IMR-90 (cell line): ENCODE measurements around the gene ACSS2. TPM values are rescaled to one million over a fixed set of nuclear protein-coding genes. Genes with fewer than 3 reads are reported as not detected.

Experiments
- ATAC-seq: fragments of 200-7000 bp; cut with Tn5 transposase; 2 replicates; pipeline ENCODE4 v1.9.1; 2020; ENCODE audit warnings: low read depth, mild to moderate bottlenecking, moderate library complexity
- BruUV-seq: library from RNA; stranded (reverse); fragments of 400-500 nt; replicated peaks from 2 replicates; lab custom pipeline; 2021; lab: Mats Ljungman, UMichigan
- CTCF ChIA-PET: fragments of 300-600 bp; formaldehyde crosslinking; extraction: SDS; loops from one replicate; lab custom pipeline; 2021; ENCODE audit warnings: antibody characterized with exemption; lab: Yijun Ruan, JAX
- POLR2A ChIA-PET: fragments of 300-600 bp; sonication (Branson Sonifier 250); formaldehyde crosslinking; loops from one replicate; lab custom pipeline; 2022; ENCODE audit warnings: antibody characterized with exemption; ENCODE audit not compliant: unreplicated experiment; lab: Charles Lee
- DNase-seq: peaks from one replicate; pipeline ENCODE4 v3.0.0; 2013
- H2AFZ ChIP-seq: replicated peaks from 2 replicates; pipeline ENCODE3; 2013; ENCODE audit warnings: low read length, mild to moderate bottlenecking; ENCODE audit not compliant: poor library complexity
- H2AK5ac ChIP-seq: 2 replicates; pipeline ENCODE4 v1.6.1; 2013; ENCODE audit warnings: low read depth, low read length, inconsistent platforms
- H2AK9ac ChIP-seq: replicated peaks from 2 replicates; pipeline ENCODE3; 2013; ENCODE audit warnings: mild to moderate bottlenecking, low read depth, low read length, moderate library complexity; ENCODE audit not compliant: poor library complexity
- H2BK120ac ChIP-seq: 2 replicates; pipeline ENCODE4 v1.6.1; 2013; ENCODE audit warnings: low read depth, low read length, inconsistent platforms
- H2BK15ac ChIP-seq: 3 replicates; pipeline ENCODE4 v1.6.1; 2013; ENCODE audit warnings: low read depth, low read length, inconsistent platforms
- H2BK20ac ChIP-seq: 2 replicates; pipeline ENCODE4 v1.6.1; 2013; ENCODE audit warnings: low read depth, mild to moderate bottlenecking, inconsistent platforms, low read length, moderate library complexity
- H2BK5ac ChIP-seq: 2 replicates; pipeline ENCODE4 v1.6.1; 2013; ENCODE audit warnings: mild to moderate bottlenecking, low read depth, low read length, inconsistent platforms; ENCODE audit not compliant: poor library complexity, severe bottlenecking
- H3K14ac ChIP-seq: replicated peaks from 2 replicates; pipeline ENCODE4 v1.6.1; 2013; ENCODE audit warnings: low read depth, low read length, inconsistent platforms
- H3K18ac ChIP-seq: 2 replicates; pipeline ENCODE4 v1.6.1; 2013; ENCODE audit warnings: low read depth, low read length, control low read depth
- H3K23ac ChIP-seq: 2 replicates; pipeline ENCODE4 v1.6.1; 2013; ENCODE audit warnings: low read depth, low read length, inconsistent platforms
- H3K27ac ChIP-seq: 2 replicates; pipeline ENCODE4 v1.5.1; 2013; ENCODE audit warnings: mild to moderate bottlenecking, control low read depth, low read length; ENCODE audit not compliant: insufficient read depth
- H3K27me3 ChIP-seq: 2 replicates; pipeline ENCODE4 v1.6.1; 2013; ENCODE audit warnings: low read length; ENCODE audit not compliant: control insufficient read depth, insufficient read depth
- H3K36me3 ChIP-seq: 2 replicates; pipeline ENCODE4 v1.6.1; 2013; ENCODE audit warnings: low read length, mixed read lengths; ENCODE audit not compliant: control insufficient read depth, insufficient read depth
- H3K4ac ChIP-seq: 2 replicates; pipeline ENCODE4 v1.6.1; 2013; ENCODE audit warnings: low read depth, low read length, inconsistent platforms
- H3K4me1 ChIP-seq: 2 replicates; pipeline ENCODE4 v1.6.1; 2013; ENCODE audit warnings: low read length, mixed read lengths; ENCODE audit not compliant: control insufficient read depth, insufficient read depth
- H3K4me2 ChIP-seq: 2 replicates; pipeline ENCODE4 v1.6.1; 2013; ENCODE audit warnings: low read depth, mild to moderate bottlenecking, control low read depth, low read length, moderate library complexity
- H3K4me3 ChIP-seq: 2 replicates; pipeline ENCODE4 v1.5.1; 2013; ENCODE audit warnings: low read depth, mild to moderate bottlenecking, control low read depth, low read length, moderate library complexity; ENCODE audit not compliant: insufficient read depth
- H3K56ac ChIP-seq: 2 replicates; pipeline ENCODE4 v1.6.1; 2013; ENCODE audit warnings: low read length, inconsistent platforms; ENCODE audit not compliant: insufficient read depth; ENCODE audit errors: extremely low read depth
- H3K79me1 ChIP-seq, 2 experiments: 2 replicates each; pipeline ENCODE4 v1.6.1; 2013; ENCODE audit warnings: low read length in 2 of 2, inconsistent platforms in 1 of 2, low read depth in 1 of 2
- H3K9ac ChIP-seq: 2 replicates; pipeline ENCODE4 v1.6.1; 2013; ENCODE audit warnings: low read depth, low read length, control low read depth
- H3K9me1 ChIP-seq: 2 replicates; pipeline ENCODE4 v1.6.1; 2013; ENCODE audit warnings: low read length, inconsistent platforms; ENCODE audit not compliant: insufficient read depth
- H3K9me3 ChIP-seq: 2 replicates; pipeline ENCODE4 v1.6.1; 2013; ENCODE audit warnings: low read length; ENCODE audit not compliant: control insufficient read depth, insufficient read depth
- H4K20me1 ChIP-seq: 2 replicates; pipeline ENCODE4 v1.6.1; 2013; ENCODE audit warnings: low read length, inconsistent platforms; ENCODE audit not compliant: insufficient read depth
- H4K5ac ChIP-seq: 2 replicates; pipeline ENCODE4 v1.6.1; 2013; ENCODE audit warnings: mild to moderate bottlenecking, low read depth, low read length, control low read depth
- H4K8ac ChIP-seq, 2 experiments: 2 replicates each; pipeline ENCODE4 v1.6.1; 2013; ENCODE audit warnings: low read depth in 2 of 2, low read length in 2 of 2, control low read depth in 1 of 2, inconsistent platforms in 1 of 2
- H4K91ac ChIP-seq: 2 replicates; pipeline ENCODE4 v1.6.1; 2013; ENCODE audit warnings: low read depth, low read length, inconsistent platforms; ENCODE audit not compliant: insufficient read depth
- CTCF ChIP-seq: conservative IDR thresholded peaks from 2 replicates; pipeline ENCODE4 v1.5.1; 2012; ENCODE audit warnings: mild to moderate bottlenecking, low read depth, low read length, improper control_type of control experiment
- RFX5 ChIP-seq: IDR thresholded peaks from 2 replicates; pipeline ENCODE4 v1.8.0; 2012; ENCODE audit warnings: low read depth, mild to moderate bottlenecking, low read length, moderate library complexity
- USF2 ChIP-seq: fragments of 150-350 bp; IDR thresholded peaks from 2 replicates; pipeline ENCODE4 v1.6.1; 2017; ENCODE audit warnings: mild to moderate bottlenecking, antibody characterized with exemption, low read length, low read depth
- WGBS, 2 experiments: methylation state at CpG; one replicate each; pipeline versions ENCODE4 v1.1.5 to v1.1.7; 2013; ENCODE audit warnings: missing lambda C conversion rate in 2 of 2; ENCODE audit not compliant: insufficient read length in 1 of 2; ENCODE audit errors: extremely low coverage in 2 of 2; 5-methylcytosine and 5-hydroxymethylcytosine counted together
- dilution Hi-C: fragments of 300-500 bp; cut with HindIII; formaldehyde crosslinking; loops from one replicate; pipeline ENCODE4 v1.14.3; 2018; ENCODE audit warnings: low sequenced_read_pairs; ENCODE audit not compliant: unreplicated experiment
- in situ Hi-C: fragments of 300-500 bp; cut with MboI; formaldehyde crosslinking; loops from 3 replicates; pipeline ENCODE4 v1.14.3; 2019; ENCODE audit warnings: low sequenced_read_pairs, inconsistent platforms, mixed read lengths
- intact Hi-C: fragments of 100-400 bp; cut with micrococcal nuclease; formaldehyde crosslinking; loops from 2 replicates; pipeline ENCODE4 v1.10.0; 2022
- polyA plus RNA-seq, 3 experiments: library from polyadenylated mRNA; depleted of rRNA; stranded (reverse); fragments of >200 nt; gene quantifications; 2 replicates each; pipeline ENCODE4 v1.2.3, GENCODE V29; 2012; ENCODE audit warnings: low replicate concordance in 1 of 3
- total RNA-seq: library from RNA; depleted of rRNA; stranded (reverse); fragments of >200 nt; gene quantifications from 2 replicates; pipeline ENCODE4 v1.2.3, GENCODE V29; 2012

Gene ACSS2
- total and polyA plus RNA-seq, 2 of the 4 experiments (the other 2 are of a cell fraction), result 26.9 to 46.4 TPM

GRCh38 chr20:34925981-34926380 lies 49.6 kb downstream of the ACSS2 start:
- peaks cover 0 to 12% of the 10 kb centered on the region in 2 experiments; a peak in 2 of 4 replicates for H3K79me1 ChIP-seq
- H2BK5ac ChIP-seq, result no peak overlapping the region
- H2AK9ac ChIP-seq, result peak overlapping the region; percentile 42
- no peaks in the 10 kb centered on the region for H3K9me3 ChIP-seq
- no peak overlapping the region for H2AFZ ChIP-seq
- dilution Hi-C loops, result no loop called here
- H3K18ac ChIP-seq, result no peak overlapping the region
- intact Hi-C loops, result no loop called here
- H3K36me3 ChIP-seq, result peaks cover 53% of the 10 kb centered on the region
- H3K9me1 ChIP-seq, result peaks cover 38% of the 10 kb centered on the region
- no peak overlapping the region for H3K56ac ChIP-seq
- no peak overlapping the region for H4K5ac ChIP-seq
- POLR2A ChIA-PET, result no interaction called here
- H2BK15ac ChIP-seq, result no peak overlapping the region
- H3K4me3 ChIP-seq, result no peak overlapping the region
- no peak overlapping the region for H4K8ac ChIP-seq
- H3K23ac ChIP-seq, result no peak overlapping the region
- no peaks in the 10 kb centered on the region; the same call in 1 of the 2 replicates for H4K20me1 ChIP-seq
- no peak overlapping the region for H3K14ac ChIP-seq
- H4K91ac ChIP-seq, result no peak overlapping the region
- no peak overlapping the region for H3K4ac ChIP-seq
- no peak for ATAC-seq
- H3K27me3 ChIP-seq, result no peaks in the 10 kb centered on the region
- no peak overlapping the region for H3K27ac ChIP-seq
- H3K4me1 ChIP-seq, result peaks cover 10% of the 10 kb centered on the region
- DNase-seq, result no peak
- no peak for TF ChIP-seq RFX5
- TF ChIP-seq CTCF, result no peak
- TF ChIP-seq USF2, result no peak
- H3K4me2 ChIP-seq, result no peak overlapping the region
- no peak overlapping the region; the same call in 1 of the 2 replicates for H2AK5ac ChIP-seq
- no CpG with 5 or more reads among the region's 1 CpG for WGBS, 2 experiments
- H2BK20ac ChIP-seq, result no peak overlapping the region
- in situ Hi-C loops, result no loop called here
- no peak overlapping the region for H3K9ac ChIP-seq
- H2BK120ac ChIP-seq, result no peak overlapping the region
- no TSS peak for BruUV-seq
- CTCF ChIA-PET, result no interaction called here
